HL-60/S4 (cell line): ENCODE data around the gene CPNE4.

Experiments
- in situ Hi-C: fragments of 300-500 bp; cut with MboI; formaldehyde crosslinking; loops from 2 replicates; pipeline ENCODE4 v1.14.3; 2022; ENCODE audit warnings: low sequenced_read_pairs

The CPNE4 gene

DNA sequence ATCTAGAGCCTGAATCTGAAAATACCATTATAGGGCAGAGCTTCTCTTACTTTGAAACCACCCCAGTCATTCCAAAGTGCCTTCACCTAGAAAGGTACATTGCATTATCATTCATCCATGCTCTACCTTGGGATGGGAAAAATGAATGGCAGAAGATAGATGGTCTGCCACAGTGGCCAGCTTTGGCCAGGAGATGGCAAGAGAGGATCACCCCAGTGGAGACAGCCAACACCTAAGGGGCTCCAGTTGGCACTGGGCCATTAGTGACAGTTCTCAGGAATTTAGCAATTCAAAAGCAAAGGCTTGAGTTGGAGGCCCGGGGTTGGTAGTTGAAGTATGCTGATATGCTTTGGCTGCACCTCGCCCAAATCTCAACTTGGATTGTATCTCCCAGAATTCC lies 278.4 kb downstream of the CPNE4 start:
- in situ Hi-C loops, result no loop called here

DNA sequence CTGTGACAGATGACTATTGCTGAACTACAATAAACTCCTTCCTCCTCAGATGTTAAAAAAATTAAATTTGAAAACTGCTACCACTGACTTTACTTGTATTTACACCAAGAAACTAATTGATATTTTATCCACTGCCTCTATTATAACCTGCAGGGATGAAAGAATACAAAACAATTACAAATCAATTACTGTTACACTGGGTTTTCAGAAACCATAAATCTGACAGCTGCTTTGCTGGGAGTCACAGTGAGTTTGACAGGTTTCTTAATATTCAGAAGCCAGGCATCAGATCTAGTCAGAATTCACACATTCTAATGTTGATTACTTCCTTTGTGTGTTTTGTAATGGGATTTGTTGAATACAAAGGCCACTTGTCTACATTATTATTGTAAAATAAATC lies 279.4 kb downstream of the CPNE4 start:
- in situ Hi-C loops, result no loop called here

DNA sequence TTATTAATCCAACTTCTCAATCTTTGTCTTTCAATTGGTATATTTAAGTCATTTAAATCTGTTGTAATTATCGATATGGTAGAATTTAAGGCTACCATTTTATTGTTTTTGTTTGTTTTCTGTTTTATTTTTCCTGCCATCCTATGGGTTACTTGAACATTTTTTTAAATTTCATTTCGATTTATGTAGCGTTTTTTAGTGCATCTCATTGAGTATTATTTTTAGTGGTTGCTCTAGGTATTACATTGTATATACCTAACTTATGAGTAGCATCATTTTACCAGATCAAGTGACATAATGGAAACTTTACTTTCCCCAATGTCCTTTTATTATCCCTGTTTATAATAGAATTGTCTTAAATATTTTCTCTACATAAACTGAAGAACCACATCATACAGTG lies 284.6 kb downstream of the CPNE4 start:
- in situ Hi-C loops, result no loop called here

DNA sequence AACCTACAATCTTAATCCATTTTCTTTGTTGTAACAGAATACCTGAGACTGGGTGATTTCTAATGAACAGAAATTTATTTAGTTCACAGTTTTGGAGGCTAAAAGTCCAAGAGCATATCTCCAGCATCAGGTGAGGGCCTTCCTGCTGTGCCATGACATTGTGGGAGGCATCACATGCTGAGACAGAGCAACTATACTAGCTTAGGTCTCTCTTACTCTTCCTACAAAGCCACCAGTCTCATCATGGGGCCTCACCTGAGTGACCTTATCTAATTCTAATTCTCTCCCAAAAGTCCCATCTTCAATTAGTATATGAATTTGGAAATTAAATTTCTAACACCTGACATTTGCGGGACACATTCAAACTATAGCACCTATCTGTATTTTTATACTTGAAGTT lies 285.0 kb downstream of the CPNE4 start:
- in situ Hi-C loops, result no loop called here

DNA sequence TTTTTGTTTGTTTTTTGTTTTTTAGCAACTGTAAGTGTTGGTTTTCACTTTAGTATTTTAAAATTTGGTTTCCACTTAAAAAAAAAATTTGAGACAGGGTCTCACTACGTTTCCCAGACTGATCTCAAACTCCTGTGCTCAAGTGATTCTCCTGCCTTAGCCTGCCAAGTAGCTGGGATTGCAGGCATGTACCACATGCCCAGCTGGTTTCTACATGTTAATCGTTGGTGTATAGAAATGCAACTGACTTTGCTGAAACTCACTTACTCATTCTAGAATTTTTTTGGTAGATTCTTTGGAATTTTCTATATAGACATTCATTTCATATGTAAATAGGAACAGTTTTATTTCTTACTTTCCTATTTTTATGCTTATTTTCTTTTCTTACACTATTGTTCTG lies 287.3 kb downstream of the CPNE4 start:
- in situ Hi-C loops, result no loop called here

DNA sequence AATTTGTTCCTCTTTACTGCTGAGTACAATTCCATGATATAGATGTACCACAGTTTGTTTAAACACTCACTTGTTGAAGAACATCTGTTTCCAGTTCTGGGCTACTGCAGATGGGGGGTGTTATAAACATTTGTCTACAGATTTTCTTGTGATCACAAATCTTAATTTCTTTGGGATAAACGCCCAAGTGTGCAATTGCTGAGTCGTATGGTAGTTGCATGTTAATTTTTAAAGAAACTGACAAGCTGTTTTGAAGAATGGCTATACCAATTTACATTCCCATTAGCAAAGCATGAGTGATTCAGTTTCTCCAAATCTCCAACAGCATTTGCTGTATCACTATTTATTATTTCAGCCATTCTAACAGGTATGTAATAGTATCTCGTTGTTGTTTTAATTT lies 290.0 kb downstream of the CPNE4 start:
- in situ Hi-C loops, result no loop called here

DNA sequence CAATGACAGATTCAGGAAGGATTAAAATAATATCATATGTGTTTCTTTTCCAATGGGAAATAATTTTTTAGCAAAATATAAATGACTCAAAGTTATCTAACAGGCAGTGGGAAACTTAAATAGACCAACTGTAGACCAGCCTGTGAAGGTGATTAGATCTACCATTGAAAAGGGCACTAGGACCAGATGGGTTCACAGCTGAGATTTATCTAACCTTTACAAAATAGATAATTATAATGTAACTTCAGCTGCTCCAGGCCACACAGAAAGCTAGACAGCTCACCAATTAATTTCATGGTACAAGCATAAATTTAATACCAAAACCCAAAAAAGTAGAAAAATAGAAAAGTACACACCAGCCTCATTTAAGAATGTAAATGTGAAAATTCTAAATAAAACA lies 291.7 kb downstream of the CPNE4 start:
- in situ Hi-C loops, result no loop called here

DNA sequence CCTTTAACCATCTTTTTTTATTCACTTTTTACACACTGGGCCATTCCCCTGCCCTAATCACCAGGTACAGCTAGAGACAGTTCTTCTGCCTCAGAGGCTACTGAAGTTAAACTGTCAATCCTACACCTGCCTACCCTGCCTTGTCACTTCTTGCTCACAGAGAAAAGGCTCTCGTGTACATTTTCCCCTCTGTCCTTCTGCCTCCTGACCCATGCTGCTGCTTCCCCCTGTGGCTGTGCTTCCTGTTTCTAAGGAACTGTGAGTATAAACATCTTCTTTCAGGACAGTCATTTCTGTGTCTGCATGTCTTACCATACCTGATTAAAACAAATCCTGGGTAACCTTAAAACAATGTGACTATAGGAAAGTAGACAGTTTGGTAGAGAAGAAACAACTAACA lies 295.6 kb downstream of the CPNE4 start:
- in situ Hi-C loops, result no loop called here

DNA sequence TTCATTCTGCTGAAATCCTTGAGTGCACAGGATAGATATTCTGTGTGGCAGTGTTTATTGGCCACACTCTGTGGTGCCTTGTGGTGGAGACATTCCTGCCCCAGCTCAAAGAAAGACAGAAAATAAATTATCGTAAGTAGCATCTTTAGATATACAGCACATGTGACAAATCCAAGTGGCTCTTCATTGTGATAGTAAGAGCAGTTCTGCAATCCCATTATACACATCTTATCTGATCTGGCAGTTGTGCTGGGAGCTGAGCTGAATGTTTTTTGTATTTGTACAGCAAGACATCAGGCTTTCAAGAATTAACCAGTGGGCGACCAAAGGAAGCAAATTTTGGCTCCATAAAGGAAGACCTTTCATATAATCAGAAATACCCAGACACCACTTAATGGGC lies 296.7 kb downstream of the CPNE4 start:
- in situ Hi-C loops, result no loop called here

DNA sequence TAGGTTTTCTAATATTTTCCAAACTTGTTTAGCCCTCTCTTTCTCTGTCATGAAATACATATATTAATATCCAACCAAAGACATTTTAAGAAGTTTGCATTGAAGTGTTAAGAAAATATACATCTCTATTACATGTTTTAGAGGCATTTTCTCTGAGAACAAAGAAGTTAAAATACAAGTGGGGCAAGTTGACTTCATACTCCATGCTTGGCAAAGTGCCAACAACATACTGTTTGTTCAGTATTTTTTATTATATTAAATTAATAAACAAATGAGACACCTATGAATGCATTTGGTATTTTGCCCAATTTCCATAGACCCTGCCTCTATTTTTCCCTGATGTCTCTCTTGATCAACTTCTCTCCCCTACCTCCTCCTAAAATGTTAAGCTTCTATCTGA lies 299.3 kb downstream of the CPNE4 start:
- in situ Hi-C loops, result no loop called here

DNA sequence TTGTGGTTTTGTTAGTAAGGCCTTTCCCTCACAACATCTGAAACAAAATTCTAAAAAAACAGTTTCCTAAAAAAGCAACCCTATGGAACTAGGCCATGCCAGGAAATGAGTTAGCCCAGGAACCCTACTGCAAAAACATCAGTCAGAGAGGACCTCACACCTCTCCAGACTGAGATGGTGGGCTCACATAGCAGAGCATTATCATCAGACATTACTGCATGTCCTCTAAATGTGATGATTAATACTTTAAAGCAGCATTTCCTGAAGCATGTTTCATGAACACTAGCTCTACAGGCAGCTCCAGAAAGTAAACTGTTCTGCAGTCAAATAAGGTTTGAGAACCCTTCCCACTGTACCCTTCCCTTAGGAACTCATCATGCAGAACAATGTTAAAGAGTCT lies 299.7 kb downstream of the CPNE4 start:
- in situ Hi-C loops, result no loop called here

DNA sequence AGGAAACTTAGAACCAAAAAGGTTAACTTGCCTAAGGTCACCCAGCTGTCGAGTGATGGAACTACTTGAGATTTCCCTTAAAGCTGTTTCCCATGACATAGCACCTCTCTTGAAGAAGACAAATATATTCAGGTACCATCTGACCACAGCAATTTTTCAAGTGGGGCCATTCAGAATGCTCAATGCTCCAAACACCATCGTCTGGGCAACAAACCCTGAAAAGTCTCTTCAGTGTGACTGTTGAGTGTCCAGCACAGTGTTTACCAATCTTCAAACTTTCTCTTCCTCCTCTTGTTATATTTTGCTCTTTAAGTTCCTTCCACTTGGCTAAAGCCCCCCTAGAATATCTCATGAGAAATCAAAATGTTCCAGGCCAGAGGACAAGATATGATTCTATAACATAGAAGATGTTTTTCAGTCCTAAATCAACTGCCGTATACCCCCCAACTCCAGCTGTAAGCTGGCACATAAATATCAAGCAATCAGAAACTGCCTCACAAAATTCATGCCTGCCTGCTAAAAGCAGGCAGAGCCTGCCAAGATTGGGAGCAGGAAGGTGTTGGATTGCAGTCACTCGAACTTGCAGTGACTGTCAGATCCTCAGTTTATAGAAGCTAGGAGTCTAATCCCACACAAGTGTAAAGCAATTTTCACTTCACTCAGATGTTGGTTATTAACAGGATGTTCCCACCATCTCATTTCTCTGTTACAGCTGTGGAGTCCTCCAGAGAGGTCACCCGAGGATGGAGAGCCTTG lies 301.6 kb downstream of the CPNE4 start:
- in situ Hi-C loops, result no loop called here

DNA sequence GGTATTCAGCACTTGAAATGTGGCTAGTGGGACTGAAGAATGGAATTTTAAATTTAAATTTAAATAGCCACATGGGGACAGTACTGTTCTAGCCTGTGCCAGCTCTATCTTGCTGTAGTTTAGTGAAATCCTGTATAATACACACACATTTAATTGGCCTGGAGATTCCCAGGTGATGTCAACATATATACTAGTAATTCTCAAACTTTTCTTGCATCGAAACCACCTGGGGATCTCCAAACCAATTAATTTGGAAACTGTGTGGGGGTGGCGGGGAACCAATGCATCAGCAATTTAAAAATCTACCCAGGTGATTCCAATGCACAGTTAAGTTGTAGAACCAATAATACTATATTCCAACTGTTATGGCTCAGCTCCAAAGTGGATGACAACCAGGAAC lies 303.1 kb downstream of the CPNE4 start:
- in situ Hi-C loops, result no loop called here

DNA sequence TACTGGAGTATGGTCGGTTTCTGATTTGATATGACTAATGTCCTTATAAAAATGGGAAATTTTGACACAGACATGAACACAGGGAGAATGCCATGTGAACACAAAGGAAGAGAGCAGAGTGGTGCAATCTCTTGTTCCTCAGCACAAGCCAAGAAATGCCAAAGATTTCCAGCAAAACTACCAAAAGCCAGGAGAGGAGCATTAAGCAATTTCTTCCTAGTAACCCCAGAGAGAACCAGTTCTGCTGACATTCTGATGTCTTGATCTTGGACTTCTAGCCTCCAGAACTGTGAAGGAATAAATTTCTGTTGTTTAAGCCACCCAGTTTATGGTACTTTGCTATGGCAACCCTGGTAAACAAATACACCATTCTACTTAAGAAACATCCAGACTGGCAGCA lies 304.2 kb downstream of the CPNE4 start:
- in situ Hi-C loops, result no loop called here

DNA sequence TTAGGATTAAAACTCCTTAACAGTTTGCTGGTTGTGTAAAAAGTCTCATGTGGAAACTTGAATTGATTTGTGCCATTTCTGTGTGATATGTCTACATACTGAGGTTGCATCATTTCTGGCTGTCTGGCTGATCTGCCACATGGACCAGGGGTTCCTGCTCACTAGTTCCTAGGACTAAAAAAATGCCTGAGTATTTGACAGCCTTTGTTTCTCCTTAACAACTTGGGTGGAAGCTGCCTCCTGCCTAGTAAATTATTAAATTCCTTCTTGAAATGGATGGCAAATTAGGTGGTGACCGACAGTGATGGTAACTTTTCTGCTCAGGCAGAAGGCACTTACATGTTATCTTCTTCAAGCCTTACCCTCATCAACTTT lies 305.2 kb downstream of the CPNE4 start:
- in situ Hi-C loops, result no loop called here

DNA sequence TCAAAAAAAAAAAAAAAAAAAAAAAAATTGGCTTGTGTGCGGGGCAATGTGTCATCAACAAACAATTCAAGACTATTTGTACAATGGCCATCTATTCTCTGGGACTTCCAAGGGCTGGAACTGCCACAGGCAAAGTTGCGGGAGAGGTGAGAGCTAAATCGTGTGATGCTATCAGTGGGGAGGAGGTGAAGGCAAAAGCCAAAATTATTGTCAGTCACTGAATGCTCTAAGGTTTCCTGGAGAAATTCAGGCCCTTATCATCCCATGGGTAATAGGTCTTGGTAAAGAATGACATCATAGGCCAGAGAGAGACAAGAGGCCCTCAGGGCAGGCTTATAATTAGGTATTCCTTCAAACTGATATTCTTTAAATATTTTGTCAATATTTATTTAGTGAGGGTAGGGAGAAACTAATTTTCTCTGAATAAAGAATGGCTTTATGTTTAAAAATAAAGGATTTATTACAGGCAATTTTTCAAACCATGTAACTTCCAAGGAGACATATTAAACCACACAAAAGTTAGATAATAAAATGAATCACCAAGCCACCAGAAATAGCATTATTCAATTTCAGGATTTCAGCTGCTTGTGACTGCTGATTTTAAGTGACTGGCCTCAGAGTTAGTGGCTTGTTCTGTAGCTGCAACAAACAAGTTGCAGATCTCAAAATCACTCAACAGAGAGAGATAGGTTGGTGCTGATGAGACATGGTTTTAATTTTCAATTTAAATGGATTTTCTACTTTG lies 305.7 kb downstream of the CPNE4 start:
- in situ Hi-C loops, result no loop called here

DNA sequence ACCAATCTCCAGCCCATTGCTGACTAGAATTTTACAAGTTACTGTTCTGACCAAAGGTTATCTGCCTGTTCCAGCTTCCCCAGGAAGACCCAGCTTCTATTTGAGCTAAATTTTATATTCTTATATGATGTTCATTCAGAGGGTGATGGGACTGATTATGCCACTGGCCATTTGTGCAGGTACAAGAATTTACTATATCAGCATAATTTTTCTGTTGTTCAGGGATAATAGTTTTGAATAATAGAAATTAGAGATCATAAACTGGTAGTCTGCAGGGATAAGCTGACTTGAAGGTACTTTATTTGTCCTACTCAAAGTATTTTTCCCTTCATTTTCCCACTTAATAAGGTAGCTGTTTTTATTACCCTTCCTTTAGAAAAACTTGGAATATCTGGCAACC lies 309.4 kb downstream of the CPNE4 start:
- in situ Hi-C loops, result no loop called here

DNA sequence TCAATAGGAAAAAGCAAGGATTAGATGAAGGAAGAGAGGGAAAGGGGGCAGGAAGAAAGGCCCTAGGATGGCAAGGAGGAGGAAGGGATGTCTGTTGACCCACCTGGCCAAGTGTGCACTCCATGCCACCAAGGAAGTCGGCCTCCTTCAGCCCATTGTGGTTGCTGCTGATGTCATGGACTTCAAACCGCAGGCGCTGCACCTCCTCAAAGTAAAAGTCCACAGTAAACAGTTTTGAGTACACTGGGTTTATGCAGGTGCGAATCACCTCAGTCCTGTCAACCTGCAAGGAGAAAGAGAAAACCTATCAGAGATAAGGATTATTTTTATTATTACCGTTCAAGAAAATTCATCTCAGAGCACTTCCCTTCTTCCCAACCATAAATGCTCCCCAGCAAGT lies 311.5 kb downstream of the CPNE4 start:
- in situ Hi-C loops, result no loop called here

DNA sequence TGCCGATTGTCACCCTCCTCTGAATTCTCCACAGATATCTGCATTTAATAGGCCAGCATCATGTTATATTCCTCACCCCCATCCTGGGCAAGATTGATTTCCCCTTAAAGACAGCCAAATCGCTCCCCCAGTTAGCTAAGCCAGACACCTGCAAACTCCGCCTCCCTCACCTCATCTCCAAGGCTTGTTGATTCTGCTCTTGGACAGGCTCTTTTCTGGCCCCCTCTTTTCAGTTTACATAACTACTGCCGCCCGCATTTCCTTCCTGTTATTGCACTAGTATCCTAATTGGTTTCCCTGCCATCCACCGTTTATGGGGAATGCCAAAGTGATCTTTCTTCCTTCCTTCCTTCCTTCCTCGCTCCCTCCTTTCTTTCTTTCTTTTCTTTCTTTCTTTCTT lies 317.3 kb downstream of the CPNE4 start:
- in situ Hi-C loops, result no loop called here

DNA sequence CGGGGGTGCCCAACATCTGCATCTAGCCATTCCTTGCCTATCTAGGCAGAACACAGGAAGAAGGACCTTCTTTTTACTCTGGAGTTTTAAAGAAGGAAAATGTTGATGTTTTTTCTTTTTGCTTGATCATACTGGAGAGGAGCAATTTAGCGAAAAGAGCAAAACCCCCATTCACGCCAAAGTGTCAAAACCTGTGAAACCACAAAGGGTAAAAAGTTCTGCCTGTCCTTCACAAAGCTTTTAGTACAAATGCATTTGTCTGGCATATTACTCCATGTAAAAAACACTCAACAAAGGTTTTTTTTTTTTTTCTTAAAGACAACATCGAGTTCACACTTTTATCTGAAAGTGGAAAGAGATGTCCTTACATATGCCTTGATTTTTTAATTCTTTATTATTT lies 317.9 kb downstream of the CPNE4 start:
- in situ Hi-C loops, result no loop called here

DNA sequence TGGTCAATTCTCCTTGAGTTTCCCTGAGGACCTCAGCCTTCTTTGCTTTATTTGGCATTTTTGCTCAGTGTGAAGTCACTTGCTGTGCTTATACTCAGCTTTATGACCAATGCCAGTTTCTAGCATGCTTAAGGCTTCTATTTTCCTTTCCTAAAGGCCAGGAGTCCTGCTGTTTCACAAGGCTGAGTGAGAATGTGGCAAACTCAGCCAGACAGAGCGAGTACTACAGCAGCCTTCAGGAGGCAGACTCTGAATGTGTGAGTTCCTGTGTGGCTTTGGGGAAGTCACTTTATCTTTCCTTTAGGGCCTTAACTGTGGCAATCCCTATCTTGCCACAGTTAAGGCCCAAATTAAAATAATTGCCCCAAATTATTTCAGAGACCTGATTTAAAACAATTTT lies 318.8 kb downstream of the CPNE4 start:
- in situ Hi-C loops, result no loop called here

DNA sequence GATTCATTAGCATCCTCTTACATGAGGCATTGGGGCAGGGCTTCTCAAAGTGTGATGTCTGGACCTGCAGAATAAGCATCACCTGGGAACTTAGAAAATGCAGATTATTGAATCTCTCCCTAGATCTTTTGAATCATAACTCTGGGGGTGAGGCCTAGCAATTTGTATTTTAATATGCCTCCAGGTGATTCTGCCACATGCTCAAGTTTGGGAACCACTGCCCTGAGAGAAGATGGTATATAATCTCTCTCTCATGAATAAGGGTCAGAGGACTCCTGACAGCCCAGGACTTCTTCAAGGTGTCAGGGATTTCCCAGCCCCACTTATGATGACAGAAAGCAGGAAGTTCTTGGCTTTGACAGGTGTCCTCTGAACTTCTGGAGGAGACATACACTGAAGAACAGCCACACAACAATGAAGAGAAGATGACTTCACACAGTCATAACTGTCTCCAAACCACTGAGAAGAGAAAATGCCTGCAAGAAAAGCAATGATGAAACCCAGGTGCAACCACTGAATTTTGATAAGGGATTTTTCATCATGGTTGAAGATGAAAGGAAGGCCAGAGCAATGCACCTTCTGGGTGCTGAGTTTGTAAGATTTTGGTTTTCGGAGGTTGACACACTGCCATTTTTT lies 320.1 kb downstream of the CPNE4 start:
- in situ Hi-C loops, result no loop called here
